ENCODE measurements around the gene SLC35F1.

GRCh38 chr6:117961301-117961700, 54.2 kb downstream of the SLC35F1 start:
- TF ChIP-seq EP300 (conservative IDR thresholded peaks at IDR 0.05; ENCODE audit: poor library complexity, severe bottlenecking) (no peak), CTCF (IDR thresholded peaks at IDR 0.05; ENCODE audit: poor library complexity, severe bottlenecking) (no peak)

Measured in neural cell (in vitro differentiated cells).